Measurements from ENCODE around the gene PCDHGA1. TPM values are rescaled to one million over a fixed set of nuclear protein-coding genes. Genes with fewer than 3 reads are reported as not detected.
"Not testable (repeated sequence)": the region's sequence is repeated elsewhere in the genome, so short reads cannot be mapped to it uniquely, and the experiment has no call there.

PCDHGA1 gene
- total RNA-seq, 4 donors from 2014 or later: 0.65 to 0.97 (median 0.71) TPM

- intact Hi-C loops (cut with DNase I; ENCODE audit: low total_unique reads): loop anchor here (5.0 kb wide), 1 partner anchor 39 kb away; the partner anchor contains the start of gene PCDHGA10
- Histone ChIP-seq H3K4me3 (peak within 1 kb of the TSS; percentile 23 to 53 (median 42)), H3K9me3 (peaks cover 0 to 13% (median 4%) of the 10 kb centered on the region in 3 donors), H3K27me3 (peaks cover 0 to 11% (median 8%) of the 10 kb centered on the region in 3 donors), H3K36me3 (no peaks in the 10 kb centered on the region), H3K27ac (no peak within 1 kb of the TSS), H3K4me1 (peaks cover 0 to 4% of the 10 kb centered on the region in 2 donors)
- in situ Hi-C loops (cut with MboI; ENCODE audit: low sequenced_read_pairs in 4 of 4): no loop called here
- ATAC-seq: no peak
- TF ChIP-seq CTCF (IDR thresholded peaks at IDR 0.05 in 4 of 5, conservative IDR thresholded peaks at IDR 0.05 in 1 of 5): peak in 3 of 5 experiments; percentile 41 to 55 (median 45)
- TF ChIP-seq POLR2A (IDR thresholded peaks at IDR 0.05): no peak
- no peak for DNase-seq
Measured at GRCh38 chr5:141373673-141374317, 43.5 kb downstream of the PCDHGA1 start, which contains the start of gene PCDHGA6. PCDHGA6 (plus strand) TSS chr5:141373891; CDS start chr5:141374084, 193 bp downstream.

- no peak for ATAC-seq
- Histone ChIP-seq H3K36me3 (no peaks in the 10 kb centered on the region), H3K9me3 (peaks cover 0 to 13% (median 4%) of the 10 kb centered on the region in 3 donors), H3K27me3 (peaks cover 0 to 8% (median 5%) of the 10 kb centered on the region in 3 donors), H3K4me1 (peaks cover 0 to 4% of the 10 kb centered on the region in 2 donors), H3K4me3 (peak overlapping the region in 2 of 4 donors; percentile 43 to 53), H3K27ac (no peak overlapping the region)
- in situ Hi-C loops (cut with MboI; ENCODE audit: low sequenced_read_pairs in 4 of 4): no loop called here
- no peak for DNase-seq
- intact Hi-C loops (cut with DNase I; ENCODE audit: low total_unique reads): loop anchor here (5.0 kb wide), 1 partner anchor 38 kb away; the partner anchor contains the start of gene PCDHGA10
- no peak for TF ChIP-seq CTCF (IDR thresholded peaks at IDR 0.05 in 4 of 5, conservative IDR thresholded peaks at IDR 0.05 in 1 of 5)
- TF ChIP-seq POLR2A (IDR thresholded peaks at IDR 0.05): no peak
Measured at GRCh38 chr5:141374627-141375026, 44.3 kb downstream of the PCDHGA1 start.

GRCh38 chr5:141375444-141376155 lies 45.3 kb downstream of the PCDHGA1 start:
- H3K36me3 ChIP-seq; DNase-seq; intact Hi-C loops (cut with DNase I; ENCODE audit: low total_unique reads); H3K27ac ChIP-seq; in situ Hi-C loops (cut with MboI; ENCODE audit: low sequenced_read_pairs in 4 of 4); H3K4me3 ChIP-seq; H3K27me3 ChIP-seq; H3K4me1 ChIP-seq; ATAC-seq: not testable (repeated sequence)
- H3K9me3 ChIP-seq: peaks cover 0 to 13% (median 4%) of the 10 kb centered on the region in 3 donors

- Histone ChIP-seq H3K36me3 (no peaks in the 10 kb centered on the region), H3K9me3 (no peaks in the 10 kb centered on the region), H3K4me1 (peaks cover 0 to 4% of the 10 kb centered on the region in 2 donors), H3K27ac (no peak within 1 kb of the TSS), H3K27me3 (peaks cover 0 to 6% (median 0%) of the 10 kb centered on the region in 3 donors), H3K4me3 (peak within 1 kb of the TSS; percentile 36 to 58 (median 46))
- intact Hi-C loops (cut with DNase I; ENCODE audit: low total_unique reads): no loop called here
- DNase-seq: no peak
- peak in 1 of 2 donors; percentile 59 for ATAC-seq
- TF ChIP-seq CTCF (IDR thresholded peaks at IDR 0.05 in 4 of 5, conservative IDR thresholded peaks at IDR 0.05 in 1 of 5) (peak in 4 of 5 experiments; percentile 9 to 44 (median 22)), POLR2A (IDR thresholded peaks at IDR 0.05) (no peak)
- in situ Hi-C loops (cut with MboI; ENCODE audit: low sequenced_read_pairs in 4 of 4): no loop called here
Measured at GRCh38 chr5:141382469-141383294, 52.4 kb downstream of the PCDHGA1 start, which contains the start of gene PCDHGA7. PCDHGA7 (plus strand) TSS chr5:141382742; CDS start chr5:141382900, 158 bp downstream.
